Fibroblast of the aortic adventitia (primary cell): ENCODE measurements around the gene PHTF1. TPM values are rescaled to one million over a fixed set of nuclear protein-coding genes. Genes with fewer than 3 reads are reported as not detected.
"Not testable (repeated sequence)": the region's sequence is repeated elsewhere in the genome, so short reads cannot be mapped to it uniquely, and the experiment has no call there.

Source experiments
- DNase-seq: peaks from one replicate; pipeline ENCODE4 v3.0.0-alpha.2; 2010; ENCODE audit warnings: low read depth
- H3K4me3 ChIP-seq: 2 replicates; pipeline ENCODE4 v1.5.1; 2011; ENCODE audit warnings: low read depth, mild to moderate bottlenecking, control low read depth, low read length, moderate library complexity
- CTCF ChIP-seq: IDR thresholded peaks from 2 replicates; pipeline ENCODE4 v1.5.1; 2011; ENCODE audit warnings: mild to moderate bottlenecking, low read length, control low read depth, inconsistent platforms; ENCODE audit not compliant: insufficient read depth
- total RNA-seq: library from RNA; depleted of rRNA; stranded (reverse); fragments of >200 nt; gene quantifications from 2 replicates; pipeline ENCODE4 v1.2.3, GENCODE V29; 2012; ENCODE audit warnings: low replicate concordance

PHTF1 gene
- total RNA-seq, 1 donor = 36.3 TPM

- TF ChIP-seq CTCF = no peak
- no peak for DNase-seq
- no peak overlapping the region for H3K4me3 ChIP-seq
Observed at GRCh38 chr1:113732802-113733201, 26.5 kb downstream of the PHTF1 start.

GRCh38 chr1:113721010-113721409 lies 38.3 kb downstream of the PHTF1 start:
- no peak for TF ChIP-seq CTCF
- H3K4me3 ChIP-seq = no peak overlapping the region
- DNase-seq = no peak

GRCh38 chr1:113718621-113719020 lies 40.7 kb downstream of the PHTF1 start:
- H3K4me3 ChIP-seq, DNase-seq: not testable (repeated sequence)

- not testable (repeated sequence) for DNase-seq, H3K4me3 ChIP-seq
Observed at GRCh38 chr1:113717506-113717905, 41.8 kb downstream of the PHTF1 start.

GRCh38 chr1:113714606-113715269 lies 44.5 kb downstream of the PHTF1 start:
- H3K4me3 ChIP-seq = no peak overlapping the region
- DNase-seq = peak; percentile 6
- TF ChIP-seq CTCF = no peak

GRCh38 chr1:113701429-113701828 lies 57.9 kb downstream of the PHTF1 start:
- no peak for TF ChIP-seq CTCF
- H3K4me3 ChIP-seq = no peak overlapping the region
- no peak for DNase-seq

GRCh38 chr1:113694910-113695309 lies 64.4 kb downstream of the PHTF1 start:
- no peak for TF ChIP-seq CTCF
- H3K4me3 ChIP-seq = no peak overlapping the region
- DNase-seq = no peak

DNA sequence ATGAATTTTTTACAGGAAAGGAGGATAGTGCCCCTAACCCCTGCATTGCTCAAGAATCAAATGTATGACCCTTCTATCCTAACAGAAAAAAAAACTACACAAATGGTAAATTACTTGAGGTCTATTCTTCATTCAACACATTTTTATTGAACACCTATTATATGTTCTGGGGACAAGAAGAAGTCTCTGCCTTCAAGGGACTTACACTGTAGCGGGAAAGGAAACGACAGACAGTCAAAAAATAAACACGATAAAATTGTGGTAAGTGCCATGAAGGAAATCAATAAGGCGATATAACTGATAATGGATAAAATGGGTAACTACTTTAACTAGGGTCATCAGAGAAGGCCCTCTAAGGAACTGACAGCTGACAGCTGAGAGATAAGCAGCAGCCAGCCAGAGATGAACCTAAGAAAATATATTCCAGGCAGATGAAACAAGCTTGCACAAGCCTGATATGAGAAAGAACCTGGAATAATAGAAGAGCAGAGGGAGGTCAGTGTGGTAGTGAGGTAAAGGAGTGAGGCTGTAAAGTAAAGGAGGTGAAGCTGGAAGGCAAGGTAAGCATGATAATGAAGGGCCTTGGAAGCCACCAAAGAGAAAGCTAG lies 66.4 kb downstream of the PHTF1 start:
- no peak overlapping the region for H3K4me3 ChIP-seq
- DNase-seq = no peak
- TF ChIP-seq CTCF = no peak
